Gastrocnemius medialis (tissue), 4 donors: ENCODE measurements around the gene KANTR.

Source experiments
- CTCF ChIP-seq, 5 experiments: fragments of 450-650 bp in 3 of 5; fragments of 200-600 bp in 2 of 5; sonication (generic) in 2 of 5; IDR thresholded peaks in 4 of 5; conservative IDR thresholded peaks in 1 of 5; 1 replicate in 4 of 5; 2 replicates in 1 of 5; pipeline ENCODE4 v1.5.1; 2016 to 2019; ENCODE audit warnings: antibody characterized with exemption in 5 of 5, mild to moderate bottlenecking in 3 of 5, moderate library complexity in 3 of 5
- POLR2A ChIP-seq, 2 donors: fragments of 450-650 bp; IDR thresholded peaks; one replicate each; pipeline ENCODE4 v1.6.1; 2017; ENCODE audit warnings: antibody characterized with exemption in 2 of 2, mild to moderate bottlenecking in 2 of 2, moderate library complexity in 2 of 2

GRCh38 chrX:53135581-53135980 lies 41.6 kb downstream of the KANTR start:
- TF ChIP-seq POLR2A (IDR thresholded peaks at IDR 0.05) (no peak), CTCF (IDR thresholded peaks at IDR 0.05 in 4 of 5, conservative IDR thresholded peaks at IDR 0.05 in 1 of 5) (no peak)
